Brain microvascular endothelial cell (primary cell): ENCODE results near the gene MYO15A.
"Not testable (repeated sequence)": the region's sequence is repeated elsewhere in the genome, so short reads cannot be mapped to it uniquely, and the experiment has no call there.

Experiments
- DNase-seq: peaks from one replicate; pipeline ENCODE4 v3.0.0-alpha.2; 2020
- H3K27ac ChIP-seq: fragments of 250-450 bp; sonication (Bioruptor Pico); 2 replicates; pipeline ENCODE4 v1.5.1; 2020; ENCODE audit warnings: mild to moderate bottlenecking, moderate library complexity
- H3K27me3 ChIP-seq: fragments of 250-450 bp; sonication (Bioruptor Pico); replicated peaks from 2 replicates; pipeline ENCODE4 v1.5.1; 2020; ENCODE audit warnings: mild to moderate bottlenecking
- H3K36me3 ChIP-seq: fragments of 250-450 bp; sonication (Bioruptor Pico); replicated peaks from 2 replicates; pipeline ENCODE4 v1.5.1; 2020; ENCODE audit warnings: mild to moderate bottlenecking
- H3K4me3 ChIP-seq: 2 replicates; pipeline ENCODE4 v1.5.1; 2011; ENCODE audit warnings: low read depth, mild to moderate bottlenecking, control low read depth, low read length, moderate library complexity
- in situ Hi-C: cut with HindIII; loops from 2 replicates; pipeline ENCODE4 v1.10.0; 2017; ENCODE audit warnings: low sequenced_read_pairs, low pct_ligation_motif_present
- TF ChIP-seq, protein P1 (sequence below): IDR thresholded peaks from 2 replicates; pipeline ENCODE4 v1.5.1; 2011; ENCODE audit warnings: low read depth, mild to moderate bottlenecking, moderate library complexity, low read length, control low read depth, inconsistent platforms; ENCODE audit errors: missing control alignments

The MYO15A gene

DNA sequence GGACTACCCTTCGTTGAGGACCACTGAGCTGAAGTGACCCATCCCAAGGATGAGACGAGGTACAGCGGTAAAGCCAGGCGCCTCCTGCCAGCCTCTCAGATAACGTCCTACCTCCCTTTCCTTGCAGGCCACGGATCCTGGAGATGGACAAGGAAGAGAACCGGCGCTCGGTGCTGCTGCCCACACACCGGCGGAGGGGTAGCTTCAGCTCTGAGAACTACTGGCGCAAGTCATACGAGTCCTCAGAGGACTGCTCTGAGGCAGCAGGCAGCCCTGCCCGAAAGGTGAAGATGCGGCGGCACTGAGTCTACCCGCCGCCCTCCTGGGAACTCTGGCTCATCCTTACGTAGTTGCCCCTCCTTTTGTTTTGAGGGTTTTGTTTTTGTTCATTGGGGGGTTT, 99.5 kb downstream of the MYO15A start:
- H3K27ac ChIP-seq, result no peak overlapping the region

DNA sequence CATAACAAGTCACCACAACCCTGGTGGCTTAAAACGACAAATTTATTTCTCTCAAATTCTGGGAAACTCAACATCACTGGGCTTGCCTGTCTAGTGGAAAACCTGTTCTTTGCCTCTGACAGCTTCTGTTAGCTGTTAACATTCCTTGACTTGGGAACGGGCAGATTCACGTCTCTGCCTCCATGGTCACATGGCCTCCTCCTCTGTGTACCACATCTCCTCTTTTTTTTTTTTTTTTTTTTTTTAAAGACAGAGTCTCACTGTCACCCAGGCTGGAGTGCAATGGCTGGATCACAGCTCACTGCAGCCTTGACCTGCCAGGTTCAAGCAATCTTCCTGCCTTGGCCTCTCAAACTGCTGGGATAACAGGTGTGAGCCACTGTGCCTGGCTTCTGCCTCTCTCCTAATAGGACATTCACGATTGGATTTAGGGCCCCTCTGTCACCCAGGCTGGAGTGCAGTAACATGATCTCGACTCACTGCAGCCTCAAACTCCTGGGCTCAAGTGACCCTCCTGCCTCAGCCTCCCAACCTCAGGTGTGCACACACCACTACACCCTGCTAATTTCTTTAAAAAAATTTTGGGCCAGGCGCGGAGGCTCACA, 105.2 kb downstream of the MYO15A start:
- Histone ChIP-seq H3K36me3 (peaks cover 8% of the 10 kb centered on the region), H3K27ac (no peak overlapping the region), H3K27me3 (no peaks in the 10 kb centered on the region), H3K4me3 (no peak overlapping the region)
- in situ Hi-C loops, result no loop called here
- DNase-seq, result no peak
- TF ChIP-seq, protein P1, sequence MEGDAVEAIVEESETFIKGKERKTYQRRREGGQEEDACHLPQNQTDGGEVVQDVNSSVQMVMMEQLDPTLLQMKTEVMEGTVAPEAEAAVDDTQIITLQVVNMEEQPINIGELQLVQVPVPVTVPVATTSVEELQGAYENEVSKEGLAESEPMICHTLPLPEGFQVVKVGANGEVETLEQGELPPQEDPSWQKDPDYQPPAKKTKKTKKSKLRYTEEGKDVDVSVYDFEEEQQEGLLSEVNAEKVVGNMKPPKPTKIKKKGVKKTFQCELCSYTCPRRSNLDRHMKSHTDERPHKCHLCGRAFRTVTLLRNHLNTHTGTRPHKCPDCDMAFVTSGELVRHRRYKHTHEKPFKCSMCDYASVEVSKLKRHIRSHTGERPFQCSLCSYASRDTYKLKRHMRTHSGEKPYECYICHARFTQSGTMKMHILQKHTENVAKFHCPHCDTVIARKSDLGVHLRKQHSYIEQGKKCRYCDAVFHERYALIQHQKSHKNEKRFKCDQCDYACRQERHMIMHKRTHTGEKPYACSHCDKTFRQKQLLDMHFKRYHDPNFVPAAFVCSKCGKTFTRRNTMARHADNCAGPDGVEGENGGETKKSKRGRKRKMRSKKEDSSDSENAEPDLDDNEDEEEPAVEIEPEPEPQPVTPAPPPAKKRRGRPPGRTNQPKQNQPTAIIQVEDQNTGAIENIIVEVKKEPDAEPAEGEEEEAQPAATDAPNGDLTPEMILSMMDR, result no peak

More for the DNA sequence above, 99.5 kb downstream of the MYO15A start:
- in situ Hi-C loops, result no loop called here
- H3K27me3 ChIP-seq, result no peaks in the 10 kb centered on the region
- TF ChIP-seq, protein P1, result no peak
- H3K4me3 ChIP-seq, result no peak overlapping the region
- H3K36me3 ChIP-seq, result peaks cover 32% of the 10 kb centered on the region
- no peak for DNase-seq

DNA sequence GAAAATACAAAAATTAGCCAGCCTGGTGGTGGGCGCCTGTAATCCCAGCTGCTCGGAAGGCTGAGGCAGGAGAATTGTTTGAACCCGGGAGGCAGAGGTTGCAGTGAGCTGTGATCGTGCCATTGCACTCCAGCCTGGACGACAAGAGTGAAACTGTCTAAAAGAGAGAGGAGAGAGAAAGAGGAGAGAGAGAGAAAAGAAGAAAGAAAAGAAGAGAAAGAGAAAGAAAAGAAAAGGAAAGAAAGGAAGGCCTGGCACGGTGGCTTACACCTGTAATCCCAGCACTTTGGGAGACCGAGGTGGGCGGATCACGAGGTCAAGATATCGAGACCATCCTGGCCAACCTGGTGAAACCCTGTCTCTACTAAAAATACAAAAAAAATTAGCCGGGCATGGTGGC, 108.3 kb downstream of the MYO15A start:
- in situ Hi-C loops, result not testable (repeated sequence)

DNA sequence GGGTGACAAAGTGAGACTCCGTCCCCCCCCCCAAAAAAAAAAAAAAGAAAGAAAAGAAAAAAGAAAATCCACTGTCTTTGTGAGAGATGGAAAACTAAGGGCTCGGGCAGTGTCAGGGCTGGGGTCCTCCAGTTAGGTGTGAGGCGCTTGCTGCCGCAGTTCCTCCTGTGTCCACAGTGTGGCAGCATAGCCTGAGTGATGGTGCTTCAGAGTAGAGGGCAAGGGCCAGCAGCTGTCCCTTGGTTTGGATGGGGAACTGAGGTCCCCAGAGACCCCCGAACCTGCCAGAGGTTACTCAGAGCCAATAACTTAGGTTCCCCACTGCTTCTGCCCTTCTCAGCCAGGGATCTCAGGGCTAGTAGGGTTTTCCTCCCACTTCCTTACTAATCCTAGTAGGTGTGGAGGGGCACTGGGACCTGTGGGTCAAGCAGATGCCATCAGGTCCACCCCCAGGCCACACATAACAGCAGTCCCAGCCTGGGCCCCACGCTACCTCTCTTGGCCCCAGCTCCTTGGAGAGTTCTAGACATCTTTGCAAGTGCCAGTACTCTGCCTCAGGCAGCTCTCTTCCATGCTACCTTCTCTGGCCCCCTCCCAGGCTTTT, 109.0 kb downstream of the MYO15A start:
- Histone ChIP-seq H3K27ac (no peak overlapping the region), H3K36me3 (no peaks in the 10 kb centered on the region), H3K4me3 (no peak overlapping the region), H3K27me3 (no peaks in the 10 kb centered on the region)
- TF ChIP-seq, protein P1, result peak; percentile 98
- in situ Hi-C loops, result no loop called here
- peak; percentile 52 for DNase-seq

More for the DNA sequence above, 108.3 kb downstream of the MYO15A start:
- not testable (repeated sequence) for DNase-seq, H3K27ac ChIP-seq, H3K4me3 ChIP-seq, H3K36me3 ChIP-seq, H3K27me3 ChIP-seq

DNA sequence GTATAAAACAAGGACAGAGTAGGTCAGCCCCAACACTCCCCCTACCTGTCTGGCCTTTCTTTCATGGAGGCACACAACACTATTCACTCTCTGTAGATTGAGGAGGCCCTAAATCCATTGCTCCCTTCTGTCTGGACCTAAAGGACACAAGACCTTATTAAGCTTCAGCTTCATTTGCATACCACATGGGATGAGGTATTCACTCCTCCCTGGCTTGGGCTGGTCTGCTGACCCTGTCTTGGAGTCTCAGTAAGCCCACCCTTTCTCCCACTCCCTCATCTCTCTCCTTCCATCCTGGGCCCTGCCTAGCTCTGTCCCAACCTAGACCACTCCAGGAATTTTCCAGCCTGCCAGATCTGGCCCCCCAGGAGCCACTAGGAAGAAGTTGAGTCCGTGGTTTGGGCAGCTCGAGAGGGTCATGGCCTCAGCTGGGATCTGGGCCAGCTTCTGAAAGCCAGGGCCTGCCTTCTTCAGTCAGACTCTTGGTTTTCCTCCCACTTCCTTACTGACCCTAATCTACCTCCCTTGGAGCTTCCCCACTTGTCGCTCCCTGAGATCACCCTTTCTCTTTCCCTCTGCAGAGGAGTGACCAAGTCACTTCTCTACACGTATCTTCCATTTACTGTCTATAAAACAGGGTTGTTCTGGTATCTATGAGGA, 110.3 kb downstream of the MYO15A start:
- H3K27me3 ChIP-seq, result no peaks in the 10 kb centered on the region
- no peak overlapping the region for H3K27ac ChIP-seq
- H3K4me3 ChIP-seq, result no peak overlapping the region
- H3K36me3 ChIP-seq, result no peaks in the 10 kb centered on the region
- in situ Hi-C loops, result no loop called here
- DNase-seq, result peak; percentile 35
- TF ChIP-seq, protein P1, result no peak

DNA sequence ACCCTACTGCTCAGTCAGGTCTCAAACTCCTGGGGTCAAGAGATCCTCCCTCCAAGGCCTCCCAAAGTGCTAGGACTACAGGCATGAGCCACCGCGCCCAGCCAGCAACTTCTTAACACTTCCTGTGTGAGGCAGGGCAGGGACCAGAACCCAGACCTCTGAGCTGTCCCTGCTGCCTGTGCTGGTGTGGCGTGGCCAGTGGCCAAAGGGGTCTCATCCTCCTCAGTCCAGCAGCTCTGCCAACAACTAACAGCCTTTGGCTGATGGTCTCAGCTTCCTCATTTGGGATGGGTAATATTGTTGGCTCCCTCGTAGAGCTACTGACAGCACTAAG, 115.5 kb downstream of the MYO15A start:
- in situ Hi-C loops, result no loop called here
- no peak overlapping the region for H3K27ac ChIP-seq
- no peaks in the 10 kb centered on the region for H3K27me3 ChIP-seq
- no peaks in the 10 kb centered on the region for H3K36me3 ChIP-seq
- no peak for DNase-seq
- TF ChIP-seq, protein P1, result no peak
- no peak overlapping the region for H3K4me3 ChIP-seq
